ENCODE results near the gene CGNL1.

CGNL1 gene

DNA sequence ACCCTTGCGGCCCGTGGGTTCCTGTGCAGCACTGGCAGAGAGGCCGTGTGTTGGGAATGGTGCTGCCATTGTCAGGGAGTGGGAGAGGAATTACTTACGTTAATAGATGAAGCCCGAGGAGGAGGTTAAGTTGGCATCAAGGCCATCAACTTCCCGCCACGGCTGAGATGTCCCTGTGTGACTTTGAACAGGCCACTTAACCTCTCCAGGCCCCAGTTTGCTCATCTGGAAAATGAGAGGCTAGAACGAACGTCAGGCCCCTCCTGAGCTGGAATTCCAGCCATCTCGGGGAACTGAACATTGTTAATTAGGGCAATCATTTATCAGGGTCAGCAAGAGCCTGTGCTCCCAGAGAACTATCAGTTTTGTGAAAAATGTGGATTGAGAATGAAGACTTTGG lies 124.0 kb downstream of the CGNL1 start:
- CTCF ChIA-PET = no interaction called here
- Histone ChIP-seq H3K4me3 (ENCODE audit: low read depth, low read length) (no peak overlapping the region), H3K27ac (ENCODE audit: extremely low read depth, low read depth, low read length) (no peak overlapping the region), H3K9me3 (ENCODE audit: control insufficient read depth, insufficient read depth, low read depth, low read length) (no peaks in the 10 kb centered on the region), H3K36me3 (ENCODE audit: control insufficient read depth in 2 of 2, insufficient read depth in 1 of 2, low read length in 2 of 2) (no peaks in the 10 kb centered on the region), H3K4me1 (ENCODE audit: control insufficient read depth, insufficient read depth, low read length) (no peaks in the 10 kb centered on the region)
- POLR2A ChIA-PET = no interaction called here
- TF ChIP-seq ZNF121 (tag by site-specific recombination; IDR thresholded peaks at IDR 0.05) (no peak), ZBTB17 (tag by site-specific recombination; IDR thresholded peaks at IDR 0.05) (no peak), ZIC2 (tag by site-specific recombination; IDR thresholded peaks at IDR 0.05) (no peak), ZNF548 (tag by site-specific recombination; IDR thresholded peaks at IDR 0.05) (no peak)
- TF ChIP-seq, protein P1, sequence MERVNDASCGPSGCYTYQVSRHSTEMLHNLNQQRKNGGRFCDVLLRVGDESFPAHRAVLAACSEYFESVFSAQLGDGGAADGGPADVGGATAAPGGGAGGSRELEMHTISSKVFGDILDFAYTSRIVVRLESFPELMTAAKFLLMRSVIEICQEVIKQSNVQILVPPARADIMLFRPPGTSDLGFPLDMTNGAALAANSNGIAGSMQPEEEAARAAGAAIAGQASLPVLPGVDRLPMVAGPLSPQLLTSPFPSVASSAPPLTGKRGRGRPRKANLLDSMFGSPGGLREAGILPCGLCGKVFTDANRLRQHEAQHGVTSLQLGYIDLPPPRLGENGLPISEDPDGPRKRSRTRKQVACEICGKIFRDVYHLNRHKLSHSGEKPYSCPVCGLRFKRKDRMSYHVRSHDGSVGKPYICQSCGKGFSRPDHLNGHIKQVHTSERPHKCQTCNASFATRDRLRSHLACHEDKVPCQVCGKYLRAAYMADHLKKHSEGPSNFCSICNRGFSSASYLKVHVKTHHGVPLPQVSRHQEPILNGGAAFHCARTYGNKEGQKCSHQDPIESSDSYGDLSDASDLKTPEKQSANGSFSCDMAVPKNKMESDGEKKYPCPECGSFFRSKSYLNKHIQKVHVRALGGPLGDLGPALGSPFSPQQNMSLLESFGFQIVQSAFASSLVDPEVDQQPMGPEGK (tag by site-specific recombination; IDR thresholded peaks at IDR 0.05) = no peak

DNA sequence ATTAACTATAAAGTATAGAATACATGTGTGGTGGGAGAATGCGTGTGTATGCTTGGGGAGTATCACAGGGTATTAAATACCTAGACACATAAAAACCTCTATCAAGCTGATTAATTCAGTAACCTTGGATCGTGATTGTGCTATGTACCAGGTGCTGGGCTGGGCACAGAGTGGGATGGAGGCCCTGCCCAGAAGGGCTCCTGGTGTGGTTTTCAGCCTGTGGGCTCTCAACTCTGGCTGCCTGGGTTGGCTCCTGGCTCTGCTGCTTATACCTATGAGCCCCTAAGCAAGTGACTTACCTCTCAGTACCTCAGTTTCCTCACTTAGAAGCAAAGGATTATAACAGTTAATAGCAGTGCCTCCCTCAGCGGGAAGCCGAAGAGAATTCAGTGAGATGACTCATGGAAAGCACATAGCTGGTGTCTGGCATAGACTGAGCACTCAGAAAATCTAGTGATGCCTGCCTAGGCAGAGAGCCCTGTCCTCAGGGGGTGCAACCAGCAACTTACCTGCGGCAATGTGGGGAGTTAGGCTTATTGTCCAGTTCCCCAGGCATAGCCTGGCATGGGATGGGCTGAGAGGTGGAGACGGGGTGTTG lies 124.8 kb downstream of the CGNL1 start:
- TF ChIP-seq ZNF777 (tag by site-specific recombination; IDR thresholded peaks at IDR 0.05; ENCODE audit: borderline replicate concordance) (no peak), ZNF16 (tag by site-specific recombination; IDR thresholded peaks at IDR 0.05; ENCODE audit: low read depth) (no peak), ZNF624 (tag by site-specific recombination; IDR thresholded peaks at IDR 0.05) (no peak), SCRT1 (tag by site-specific recombination; IDR thresholded peaks at IDR 0.05; ENCODE audit: borderline replicate concordance) (no peak), ZBTB17 (tag by site-specific recombination; IDR thresholded peaks at IDR 0.05) (no peak)
- TF ChIP-seq, protein P2, sequence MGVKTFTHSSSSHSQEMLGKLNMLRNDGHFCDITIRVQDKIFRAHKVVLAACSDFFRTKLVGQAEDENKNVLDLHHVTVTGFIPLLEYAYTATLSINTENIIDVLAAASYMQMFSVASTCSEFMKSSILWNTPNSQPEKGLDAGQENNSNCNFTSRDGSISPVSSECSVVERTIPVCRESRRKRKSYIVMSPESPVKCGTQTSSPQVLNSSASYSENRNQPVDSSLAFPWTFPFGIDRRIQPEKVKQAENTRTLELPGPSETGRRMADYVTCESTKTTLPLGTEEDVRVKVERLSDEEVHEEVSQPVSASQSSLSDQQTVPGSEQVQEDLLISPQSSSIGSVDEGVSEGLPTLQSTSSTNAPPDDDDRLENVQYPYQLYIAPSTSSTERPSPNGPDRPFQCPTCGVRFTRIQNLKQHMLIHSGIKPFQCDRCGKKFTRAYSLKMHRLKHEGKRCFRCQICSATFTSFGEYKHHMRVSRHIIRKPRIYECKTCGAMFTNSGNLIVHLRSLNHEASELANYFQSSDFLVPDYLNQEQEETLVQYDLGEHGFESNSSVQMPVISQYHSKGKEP (tag by site-specific recombination; IDR thresholded peaks at IDR 0.05) = no peak
- TF ChIP-seq, protein P3, sequence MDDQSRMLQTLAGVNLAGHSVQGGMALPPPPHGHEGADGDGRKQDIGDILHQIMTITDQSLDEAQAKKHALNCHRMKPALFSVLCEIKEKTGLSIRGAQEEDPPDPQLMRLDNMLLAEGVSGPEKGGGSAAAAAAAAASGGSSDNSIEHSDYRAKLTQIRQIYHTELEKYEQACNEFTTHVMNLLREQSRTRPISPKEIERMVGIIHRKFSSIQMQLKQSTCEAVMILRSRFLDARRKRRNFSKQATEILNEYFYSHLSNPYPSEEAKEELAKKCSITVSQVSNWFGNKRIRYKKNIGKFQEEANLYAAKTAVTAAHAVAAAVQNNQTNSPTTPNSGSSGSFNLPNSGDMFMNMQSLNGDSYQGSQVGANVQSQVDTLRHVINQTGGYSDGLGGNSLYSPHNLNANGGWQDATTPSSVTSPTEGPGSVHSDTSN (CRISPR knock-in tag; IDR thresholded peaks at IDR 0.05) = no peak
- Histone ChIP-seq H3K4me3 (ENCODE audit: low read depth, low read length) (no peak overlapping the region), H3K27ac (ENCODE audit: extremely low read depth, low read depth, low read length) (no peak overlapping the region), H3K36me3 (ENCODE audit: control insufficient read depth in 2 of 2, insufficient read depth in 1 of 2, low read length in 2 of 2) (no peaks in the 10 kb centered on the region), H3K9me3 (ENCODE audit: control insufficient read depth, insufficient read depth, low read depth, low read length) (no peaks in the 10 kb centered on the region), H3K4me1 (ENCODE audit: control insufficient read depth, insufficient read depth, low read length) (no peaks in the 10 kb centered on the region)
- CTCF ChIA-PET = no interaction called here
- POLR2A ChIA-PET = no interaction called here

DNA sequence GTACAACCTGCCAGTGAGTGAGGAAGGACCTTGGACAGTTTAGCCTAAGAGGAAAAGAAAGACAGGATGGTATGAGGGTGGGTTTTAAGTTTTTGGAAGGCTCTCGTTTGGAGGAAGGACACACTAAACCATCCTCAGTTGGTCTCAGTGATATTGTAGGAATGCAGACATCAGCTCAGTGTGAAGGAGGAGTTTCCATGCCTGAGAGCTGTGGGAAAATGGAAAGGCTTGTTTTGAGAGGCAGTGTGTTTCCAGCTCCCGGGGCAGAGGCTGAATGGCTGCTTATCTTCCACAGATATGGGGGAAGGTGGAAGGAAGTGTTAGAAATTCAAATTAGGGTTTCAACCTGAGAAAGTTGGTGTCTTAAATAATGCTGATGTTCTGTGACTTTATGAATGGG lies 125.8 kb downstream of the CGNL1 start:
- Histone ChIP-seq H3K27ac (ENCODE audit: extremely low read depth, low read depth, low read length) (no peak overlapping the region), H3K4me1 (ENCODE audit: control insufficient read depth, insufficient read depth, low read length) (no peaks in the 10 kb centered on the region), H3K4me3 (ENCODE audit: low read depth, low read length) (no peak overlapping the region), H3K9me3 (ENCODE audit: control insufficient read depth, insufficient read depth, low read depth, low read length) (no peaks in the 10 kb centered on the region), H3K36me3 (ENCODE audit: control insufficient read depth in 2 of 2, insufficient read depth in 1 of 2, low read length in 2 of 2) (no peaks in the 10 kb centered on the region)
- ChIA-PET CTCF (no interaction called here), POLR2A (no interaction called here)
- TF ChIP-seq, protein P4, sequence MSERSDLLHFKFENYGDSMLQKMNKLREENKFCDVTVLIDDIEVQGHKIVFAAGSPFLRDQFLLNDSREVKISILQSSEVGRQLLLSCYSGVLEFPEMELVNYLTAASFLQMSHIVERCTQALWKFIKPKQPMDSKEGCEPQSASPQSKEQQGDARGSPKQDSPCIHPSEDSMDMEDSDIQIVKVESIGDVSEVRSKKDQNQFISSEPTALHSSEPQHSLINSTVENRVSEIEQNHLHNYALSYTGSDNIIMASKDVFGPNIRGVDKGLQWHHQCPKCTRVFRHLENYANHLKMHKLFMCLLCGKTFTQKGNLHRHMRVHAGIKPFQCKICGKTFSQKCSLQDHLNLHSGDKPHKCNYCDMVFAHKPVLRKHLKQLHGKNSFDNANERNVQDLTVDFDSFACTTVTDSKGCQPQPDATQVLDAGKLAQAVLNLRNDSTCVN (tag by site-specific recombination; optimal IDR thresholded peaks at IDR 0.05) = no peak
- no peak for TF ChIP-seq ZNF596 (tag by site-specific recombination; IDR thresholded peaks at IDR 0.05)
- TF ChIP-seq ZNF544 (tag by site-specific recombination; IDR thresholded peaks at IDR 0.05) = no peak
- no peak for TF ChIP-seq YY1 (tag by site-specific recombination; IDR thresholded peaks at IDR 0.05)
- TF ChIP-seq ZNF791 (tag by site-specific recombination; IDR thresholded peaks at IDR 0.05) = no peak
- TF ChIP-seq IKZF3 (tag by site-specific recombination; IDR thresholded peaks at IDR 0.05) = no peak
- TF ChIP-seq KLF16 (tag by site-specific recombination; IDR thresholded peaks at IDR 0.05) = no peak
